Esophagus muscularis mucosa (tissue), 4 donors: ENCODE data around the gene RSBN1L.
"Not testable (repeated sequence)": the region's sequence is repeated elsewhere in the genome, so short reads cannot be mapped to it uniquely, and the experiment has no call there.

Experiments
- CTCF ChIP-seq, 3 experiments: fragments of 200-600 bp in 2 of 3; fragments of 450-650 bp in 1 of 3; sonication (generic) in 2 of 3; IDR thresholded peaks; one replicate each; pipeline ENCODE4 v1.5.1; 2017 to 2019; ENCODE audit warnings: antibody characterized with exemption in 3 of 3, mild to moderate bottlenecking in 2 of 3, moderate library complexity in 1 of 3
- EP300 ChIP-seq: sonication (generic); formaldehyde crosslinking; IDR thresholded peaks from one replicate; pipeline ENCODE4 v1.6.1; 2017; ENCODE audit warnings: antibody characterized with exemption
- POLR2A ChIP-seq: fragments of 450-650 bp; IDR thresholded peaks from one replicate; pipeline ENCODE4 v1.6.1; 2017; ENCODE audit warnings: antibody characterized with exemption, moderate library complexity, mild to moderate bottlenecking, low read depth
- POLR2AphosphoS5 ChIP-seq, 2 donors: sonication (generic); formaldehyde crosslinking; IDR thresholded peaks; one replicate each; pipeline ENCODE4 v1.6.1; 2017; ENCODE audit warnings: antibody characterized with exemption in 2 of 2

- not testable (repeated sequence) for TF ChIP-seq CTCF (IDR thresholded peaks at IDR 0.05); POLR2A; POLR2AphosphoS5 (IDR thresholded peaks at IDR 0.05); EP300
Measured at GRCh38 chr7:77714931-77715330, 18.7 kb downstream of the RSBN1L start.
